ENCODE results near the gene ATP1B1.

DNA sequence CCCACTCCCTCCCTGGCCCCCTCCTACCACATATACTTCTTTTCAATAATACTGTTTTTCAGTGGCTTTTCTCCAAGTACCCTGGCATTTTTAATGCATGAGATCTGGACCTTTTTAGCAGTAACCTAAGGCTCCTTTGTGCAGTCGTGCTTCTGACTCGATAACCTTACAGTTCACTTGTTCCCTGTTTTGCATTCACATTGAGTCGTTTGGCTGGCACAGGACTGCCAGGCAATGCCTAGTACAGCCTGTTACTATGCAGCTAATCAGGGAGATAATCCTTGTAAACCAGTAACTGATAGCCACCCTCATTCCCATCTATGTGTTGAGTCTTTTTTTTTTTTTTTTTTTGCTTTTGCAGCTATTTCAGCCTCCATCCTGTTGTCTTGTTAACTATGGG lies 3.7 kb downstream of the ATP1B1 start:
- TF ChIP-seq CTCF (IDR thresholded peaks at IDR 0.05) (no peak), POLR2A (IDR thresholded peaks at IDR 0.05) (no peak)

All from body of pancreas (tissue), 4 donors.